Measurements from ENCODE around the gene CCDC180. TPM values are rescaled to one million over a fixed set of nuclear protein-coding genes. Genes with fewer than 3 reads are reported as not detected.
"Not testable (repeated sequence)": the region's sequence is repeated elsewhere in the genome, so short reads cannot be mapped to it uniquely, and the experiment has no call there.

CCDC180 gene
- 10 to 100 TPM in 2 of 3 donors, 1 to 10 TPM in 1; 9.8 to 12.8 (median 11.2) TPM for polyA plus RNA-seq (ENCODE audit: insufficient read length in 3 of 3)

- peak in 1 of 3 donors; percentile 4 for DNase-seq (ENCODE audit: low read depth in 3 of 3, low spot score in 2 of 3)
These were observed at the start of gene CCDC180 for GRCh38 chr9:97307500-97308163. Gene CCDC180 (plus strand): TSS chr9:97307659. CDS start chr9:97308064, 405 bp downstream.

DNA sequence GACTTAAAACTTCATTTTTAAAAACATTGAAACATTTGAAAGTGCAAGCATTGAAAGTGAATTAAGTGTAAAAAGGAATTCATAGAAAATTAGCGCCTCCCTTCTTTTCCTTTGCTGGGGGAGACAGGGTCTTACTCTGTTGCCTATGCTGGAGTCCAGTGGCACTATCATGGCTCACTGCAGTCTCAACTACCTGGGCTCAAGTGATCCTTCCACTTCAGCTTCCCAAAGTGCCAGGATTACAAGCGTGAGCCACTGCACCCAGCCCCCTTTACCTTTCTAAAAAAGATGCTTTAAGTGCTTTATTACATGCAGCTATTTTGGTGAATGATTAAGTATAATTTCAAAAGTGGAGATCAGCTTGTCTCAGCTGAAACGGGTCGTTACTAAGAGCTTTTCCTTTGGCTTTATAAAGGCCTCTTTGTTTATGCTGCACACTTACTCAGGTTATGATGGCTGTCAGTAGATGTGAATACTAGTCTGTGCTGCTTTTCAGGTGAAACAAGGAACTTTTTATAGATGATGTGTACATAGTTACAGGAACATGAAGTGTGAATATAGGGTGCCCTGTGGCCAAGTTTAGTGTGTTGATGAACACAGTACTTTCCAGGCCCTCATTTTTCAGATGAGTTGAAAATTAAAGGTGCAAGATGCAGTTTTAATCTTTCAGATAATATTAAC is 47.5 kb upstream of the CCDC180 start:
- not testable (repeated sequence) for DNase-seq (ENCODE audit: low read depth in 3 of 3, low spot score in 2 of 3)

GRCh38 chr9:97271292-97271691 is 36.2 kb upstream of the CCDC180 start:
- no peak for DNase-seq (ENCODE audit: low read depth in 3 of 3, low spot score in 2 of 3)

GRCh38 chr9:97272072-97272471 is 35.4 kb upstream of the CCDC180 start:
- no peak for DNase-seq (ENCODE audit: low read depth in 3 of 3, low spot score in 2 of 3)

- no peak for DNase-seq (ENCODE audit: low read depth in 3 of 3, low spot score in 2 of 3)
These were observed 31.1 kb upstream of the CCDC180 start for GRCh38 chr9:97276310-97276852.

DNA sequence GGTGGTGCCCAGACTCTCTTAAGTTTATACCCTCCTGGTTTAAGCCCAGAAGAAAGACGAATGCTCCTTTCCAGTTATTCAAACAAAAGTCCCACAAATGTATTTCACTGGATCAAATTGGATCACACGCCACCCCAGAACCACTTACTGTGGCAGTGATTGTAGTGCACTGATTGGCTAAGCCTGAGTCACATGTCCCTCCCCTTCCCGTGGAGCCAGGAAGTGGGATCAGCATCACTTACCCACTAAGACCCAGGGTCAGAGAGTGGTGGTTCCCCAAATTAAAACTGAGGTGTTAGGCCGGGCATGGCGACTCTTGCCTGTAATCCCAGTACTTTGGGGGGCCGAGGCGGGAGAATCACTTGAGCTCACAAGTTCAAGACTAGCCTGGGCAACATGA is 29.5 kb upstream of the CCDC180 start:
- DNase-seq (ENCODE audit: low read depth in 3 of 3, low spot score in 2 of 3): no peak

- DNase-seq (ENCODE audit: low read depth in 3 of 3, low spot score in 2 of 3): no peak
These were observed 26.6 kb upstream of the CCDC180 start for GRCh38 chr9:97280755-97281330.

- DNase-seq (ENCODE audit: low read depth in 3 of 3, low spot score in 2 of 3): no peak
These were observed 23.7 kb upstream of the CCDC180 start for GRCh38 chr9:97283768-97284167.

DNA sequence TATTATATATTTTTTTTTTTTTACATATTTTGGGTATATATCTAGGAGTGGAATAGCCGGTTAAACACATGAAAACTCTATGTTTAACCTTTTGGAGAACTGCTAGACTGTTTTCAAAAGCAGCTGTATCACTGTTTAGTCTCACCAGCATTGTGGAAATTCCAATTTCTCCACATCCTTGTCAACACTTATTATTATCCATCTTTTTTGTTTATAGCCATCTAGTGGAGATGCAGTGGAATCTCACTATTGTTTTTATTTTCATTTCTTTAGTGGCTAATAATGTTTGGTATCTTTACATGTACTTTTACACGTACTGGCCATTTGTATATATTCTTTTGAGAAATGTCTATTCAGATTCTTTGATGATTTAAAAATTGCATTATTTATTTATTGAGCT is 22.7 kb upstream of the CCDC180 start:
- DNase-seq (ENCODE audit: low read depth in 3 of 3, low spot score in 2 of 3): no peak

- no peak for DNase-seq (ENCODE audit: low read depth in 3 of 3, low spot score in 2 of 3)
These were observed 15.3 kb upstream of the CCDC180 start for GRCh38 chr9:97292200-97292599.

DNA sequence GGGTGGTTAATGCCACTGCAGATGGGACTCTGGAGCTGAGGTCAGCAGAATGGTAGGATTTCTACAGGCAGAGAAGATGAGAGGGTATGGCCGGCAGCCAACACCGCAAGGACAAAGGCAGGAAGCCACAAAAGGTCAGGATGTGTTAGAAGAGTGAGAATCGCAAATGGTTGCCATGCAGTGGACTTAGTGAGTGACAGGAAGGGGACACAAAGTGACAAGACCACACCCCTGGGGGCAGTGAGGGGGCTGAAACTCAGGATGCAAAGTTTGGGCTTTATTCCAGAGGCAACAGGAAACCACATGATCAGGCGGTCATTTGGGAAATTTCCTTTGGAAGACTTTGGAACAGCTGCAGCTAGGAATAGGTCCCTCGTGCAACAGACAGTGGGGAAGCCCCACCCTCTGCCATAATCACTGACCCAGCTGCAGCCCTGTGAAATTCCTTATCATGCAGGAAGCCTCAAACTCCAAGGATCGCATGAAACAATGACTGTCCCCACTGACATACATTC is 14.2 kb upstream of the CCDC180 start:
- peak in 1 of 3 donors; percentile 18 for DNase-seq (ENCODE audit: low read depth in 3 of 3, low spot score in 2 of 3)

DNA sequence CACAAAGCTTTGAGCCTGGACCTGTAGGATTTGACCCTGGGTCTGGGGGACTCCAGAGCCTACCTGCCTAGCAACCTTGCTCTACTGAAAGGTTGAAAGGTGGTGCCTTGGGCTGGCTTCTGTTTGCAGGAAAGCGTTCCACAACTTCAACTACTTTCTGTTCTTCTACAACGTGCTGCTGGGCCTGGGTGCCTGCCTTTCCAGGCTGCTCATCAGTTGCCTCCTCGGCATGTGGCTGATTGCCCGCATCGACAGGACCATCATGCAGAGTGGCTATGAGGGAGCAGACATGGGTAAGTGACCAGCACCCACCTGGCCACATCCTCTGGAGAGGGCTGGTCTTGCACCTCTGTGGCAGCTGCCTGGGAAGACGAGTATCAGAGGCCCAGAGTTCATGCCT is 13.6 kb upstream of the CCDC180 start:
- no peak for DNase-seq (ENCODE audit: low read depth in 3 of 3, low spot score in 2 of 3)

GRCh38 chr9:97297889-97298288 is 9.6 kb upstream of the CCDC180 start:
- DNase-seq (ENCODE audit: low read depth in 3 of 3, low spot score in 2 of 3): no peak

DNA sequence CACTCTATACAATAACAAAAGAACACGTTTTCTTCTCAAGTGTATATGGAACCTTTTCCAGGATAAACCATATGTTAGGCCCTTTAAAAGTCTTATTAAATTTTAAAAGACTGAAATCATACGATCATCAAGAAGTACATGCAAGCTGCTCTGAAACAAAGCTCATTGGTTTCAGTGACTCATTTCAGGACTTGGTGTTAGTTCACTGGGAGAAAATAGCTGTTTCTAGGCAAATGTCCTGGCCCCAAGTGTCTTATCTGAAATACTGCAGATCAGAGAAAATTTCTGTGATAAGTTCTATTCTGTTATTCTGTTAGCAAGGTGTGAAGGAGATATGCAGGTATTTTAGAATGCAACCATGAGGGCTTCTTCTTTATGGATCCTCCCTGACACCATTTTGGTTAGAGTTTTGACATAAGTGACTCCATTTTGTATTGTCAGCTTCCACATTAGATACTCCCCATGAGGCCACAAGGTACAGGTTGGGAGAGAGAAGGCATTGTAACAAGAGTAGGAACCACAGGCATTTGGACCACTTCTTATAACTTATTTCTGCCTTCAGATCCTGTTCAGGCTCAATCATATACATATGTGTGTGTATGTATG is 7.5 kb upstream of the CCDC180 start:
- DNase-seq (ENCODE audit: low read depth in 3 of 3, low spot score in 2 of 3): no peak

DNA sequence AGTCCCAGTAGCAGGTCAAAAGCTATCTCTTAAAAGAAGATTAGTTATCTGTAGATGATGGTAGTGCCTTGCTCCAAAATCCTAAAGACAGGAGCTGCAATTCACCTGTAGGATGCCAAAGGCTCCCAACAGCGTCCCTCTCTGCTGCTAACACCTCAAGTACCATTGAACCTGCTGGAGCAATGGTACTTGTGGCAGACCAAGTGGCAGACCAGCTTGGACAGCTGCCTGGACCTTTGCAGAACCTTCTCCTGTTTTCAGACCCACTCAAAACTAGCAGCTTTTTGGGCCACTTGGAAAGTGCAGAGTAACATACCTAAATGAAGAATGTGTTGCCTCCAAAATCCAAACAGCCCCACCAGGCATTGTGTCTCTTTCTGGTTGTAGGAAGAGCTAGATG is 6.9 kb upstream of the CCDC180 start:
- no peak for DNase-seq (ENCODE audit: low read depth in 3 of 3, low spot score in 2 of 3)

DNA sequence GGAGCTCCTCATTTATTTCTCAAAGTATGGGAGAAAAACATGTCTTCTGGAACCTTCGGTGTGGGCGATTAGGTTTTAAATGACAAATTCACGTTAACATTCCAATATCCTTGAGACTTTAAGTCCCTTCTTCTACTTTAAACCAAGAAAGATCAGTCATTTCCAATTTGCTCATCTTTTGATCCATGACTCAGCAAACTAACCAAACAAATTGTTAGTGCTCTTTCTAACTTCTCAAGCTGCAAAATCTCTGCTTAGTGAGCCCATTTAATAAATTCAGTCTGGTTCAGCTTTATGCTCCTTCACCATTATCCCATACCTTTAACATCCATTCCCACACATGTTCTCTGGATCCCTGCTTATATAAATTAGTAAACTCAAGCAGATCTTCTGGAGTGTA is 5.5 kb upstream of the CCDC180 start:
- no peak for DNase-seq (ENCODE audit: low read depth in 3 of 3, low spot score in 2 of 3)

- DNase-seq (ENCODE audit: low read depth in 3 of 3, low spot score in 2 of 3): no peak
These were observed 2.9 kb upstream of the CCDC180 start for GRCh38 chr9:97304586-97304985.

DNA sequence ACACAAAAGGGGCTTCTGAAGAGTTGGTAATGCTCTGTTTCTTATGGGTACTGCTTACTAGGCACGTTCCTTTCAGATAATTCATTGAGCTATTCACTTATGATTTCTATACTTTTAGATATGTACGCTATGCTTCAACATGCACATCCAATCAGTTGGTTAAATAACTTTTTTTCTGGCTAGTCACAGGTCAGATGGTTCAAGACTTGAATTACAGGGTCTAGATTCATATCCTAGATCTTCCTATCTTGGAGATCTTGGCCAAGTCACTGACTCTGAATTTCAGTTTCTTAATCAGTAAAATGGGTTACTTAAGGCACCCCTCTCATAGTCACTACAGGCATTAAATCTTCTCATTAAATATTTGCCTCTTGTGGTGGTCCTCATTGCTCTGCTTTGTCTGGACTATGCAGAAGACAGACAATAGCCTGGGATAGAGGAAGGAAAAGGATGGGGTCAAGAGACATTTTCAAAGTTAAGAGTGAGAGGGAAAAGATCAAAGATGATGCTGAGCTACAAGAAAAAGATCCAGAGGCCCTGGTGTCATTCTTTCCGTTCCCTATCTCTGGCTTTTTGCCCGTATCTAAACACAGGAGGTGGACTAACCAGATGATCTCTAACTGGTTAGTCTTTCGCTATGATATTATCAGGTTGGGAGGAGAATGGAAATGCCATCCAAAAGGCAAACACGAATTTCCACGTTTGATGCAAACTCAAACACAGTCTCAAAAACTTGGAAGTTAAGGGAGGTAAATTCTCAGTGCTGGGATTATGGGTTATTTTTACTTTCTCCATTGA is 1.8 kb upstream of the CCDC180 start:
- DNase-seq (ENCODE audit: low read depth in 3 of 3, low spot score in 2 of 3): no peak

GRCh38 chr9:97307091-97307490 is 368 bp upstream of the CCDC180 start:
- peak; percentile 61 to 83 (median 69) for DNase-seq (ENCODE audit: low read depth in 3 of 3, low spot score in 2 of 3)

GRCh38 chr9:97309260-97309659 is 1.8 kb downstream of the CCDC180 start:
- DNase-seq (ENCODE audit: low read depth in 3 of 3, low spot score in 2 of 3): no peak

All from right renal cortex interstitium (tissue), 3 donors.